NCI-H2227 (cell line): ENCODE measurements around the gene SLC19A1.
"Not testable (repeated sequence)": the region's sequence is repeated elsewhere in the genome, so short reads cannot be mapped to it uniquely, and the experiment has no call there.

Experiments
- DNase-seq: peaks from one replicate; lab custom pipeline; 2025; ENCODE audit not compliant: unreplicated experiment; lab: John Stamatoyannopoulos, UW

SLC19A1 gene

DNA sequence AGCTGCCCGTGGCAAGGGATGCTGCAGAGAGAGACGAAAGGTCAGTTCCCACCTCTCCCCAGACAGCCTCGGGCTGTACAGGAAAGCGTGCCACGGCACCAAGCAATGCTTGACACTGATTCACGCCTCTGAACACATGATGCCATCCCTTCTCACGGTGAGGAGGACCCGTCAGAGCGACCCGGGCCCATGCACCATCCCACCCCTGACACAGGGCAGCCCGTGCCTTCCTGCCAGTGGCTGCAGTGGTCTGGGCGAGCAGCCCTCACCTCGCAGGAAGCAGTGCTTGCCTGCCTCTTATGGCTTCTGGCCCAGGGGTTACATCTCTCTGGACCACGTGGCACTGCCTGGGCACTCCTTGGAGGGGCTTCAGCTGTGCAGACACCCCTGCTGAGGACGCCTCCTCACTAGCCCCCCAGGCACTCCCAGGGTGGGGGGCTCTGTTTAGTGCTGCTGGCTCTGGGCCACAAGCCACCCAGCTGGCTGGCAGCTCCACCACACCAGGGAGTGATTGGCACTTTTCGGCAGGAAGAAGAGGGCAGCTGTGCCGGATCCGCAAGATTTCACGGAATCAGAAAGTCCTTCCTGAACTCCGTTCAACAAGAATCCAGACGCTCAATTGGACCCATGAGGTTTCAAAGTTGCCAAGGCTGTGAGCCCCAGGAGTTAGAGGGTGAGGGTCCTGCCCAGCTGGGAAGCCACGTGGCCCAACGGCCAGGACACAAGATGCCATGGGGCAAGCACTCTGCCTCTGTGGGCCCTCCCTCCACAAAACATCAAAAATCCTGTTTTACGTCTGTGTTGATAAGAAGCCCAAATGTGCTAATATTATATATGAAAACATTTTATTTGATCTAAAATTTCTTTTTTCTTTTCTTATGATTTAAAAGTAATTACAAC is 34.8 kb upstream of the SLC19A1 start:
- DNase-seq, result no peak

GRCh38 chr21:45575993-45576837 is 34.0 kb upstream of the SLC19A1 start:
- DNase-seq, result no peak

GRCh38 chr21:45575304-45575992 is 33.2 kb upstream of the SLC19A1 start:
- DNase-seq, result no peak

GRCh38 chr21:45574691-45575090 is 32.5 kb upstream of the SLC19A1 start:
- DNase-seq, result no peak

- DNase-seq, result no peak
Observed at GRCh38 chr21:45574081-45574501, 31.9 kb upstream of the SLC19A1 start.

GRCh38 chr21:45573452-45574035 is 31.3 kb upstream of the SLC19A1 start:
- no peak for DNase-seq

GRCh38 chr21:45572783-45573451 is 30.7 kb upstream of the SLC19A1 start:
- DNase-seq, result no peak

DNA sequence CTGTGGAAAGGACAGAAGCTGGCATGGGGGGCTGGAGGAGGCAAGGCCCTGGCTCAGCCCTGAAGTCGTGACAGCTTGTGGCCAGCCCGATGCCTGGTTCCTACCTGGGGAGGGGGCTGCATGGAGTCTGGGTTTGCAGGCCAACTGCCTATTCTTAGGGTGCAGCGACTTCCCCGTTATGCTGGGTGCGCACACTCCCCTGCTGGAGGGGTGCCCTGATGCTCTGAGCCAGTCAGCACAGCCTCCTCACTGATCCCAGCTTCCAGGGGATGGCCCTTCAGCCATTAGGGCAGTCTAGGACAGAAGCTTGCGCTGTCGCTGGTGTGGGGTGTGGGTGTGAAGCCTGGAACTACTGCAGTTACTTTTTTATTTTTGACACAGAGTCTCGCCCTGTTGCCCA is 30.0 kb upstream of the SLC19A1 start:
- no peak for DNase-seq

DNA sequence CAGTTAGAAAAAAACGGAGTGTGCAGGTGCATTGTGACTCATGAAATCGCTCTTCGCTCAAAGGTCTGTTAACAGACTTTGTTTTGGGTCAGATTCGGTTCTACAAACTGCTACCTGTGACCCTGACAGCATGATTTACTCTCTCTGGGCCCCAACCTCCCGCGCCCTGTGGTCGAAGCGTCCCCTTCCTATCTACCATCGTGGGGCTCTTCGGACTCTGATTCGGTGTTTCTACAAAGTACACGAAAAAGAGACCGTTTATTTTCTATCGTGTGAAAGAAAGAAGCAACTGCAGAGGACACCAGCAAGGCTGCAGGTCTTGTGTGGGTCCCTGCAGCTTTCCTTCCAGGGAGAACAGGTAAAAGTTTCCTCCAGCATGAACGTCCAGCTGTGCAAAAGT is 29.4 kb upstream of the SLC19A1 start:
- no peak for DNase-seq

GRCh38 chr21:45570826-45571601 is 28.8 kb upstream of the SLC19A1 start:
- no peak for DNase-seq

GRCh38 chr21:45570071-45570470 is 27.8 kb upstream of the SLC19A1 start:
- no peak for DNase-seq

DNA sequence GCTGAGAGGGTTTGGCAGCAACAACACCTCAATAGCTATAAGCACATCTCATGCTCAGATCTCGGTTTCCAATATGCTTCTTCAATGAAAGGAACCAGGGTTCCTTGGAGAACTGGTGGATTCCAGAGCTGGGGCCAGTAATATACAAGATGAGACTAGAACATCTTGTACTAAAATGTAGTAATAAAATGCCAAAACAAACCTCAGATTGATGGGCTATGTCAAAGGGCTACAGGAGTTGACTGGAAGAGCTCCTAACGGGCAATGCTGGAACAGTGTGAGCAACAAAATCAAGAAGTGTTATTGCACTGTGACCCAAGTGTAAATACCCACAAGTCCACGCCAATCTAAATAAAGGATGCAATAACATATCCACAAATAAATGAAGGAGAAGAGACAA is 26.1 kb upstream of the SLC19A1 start:
- no peak for DNase-seq

GRCh38 chr21:45564137-45564536 is 21.9 kb upstream of the SLC19A1 start:
- not testable (repeated sequence) for DNase-seq

- no peak for DNase-seq
Observed at GRCh38 chr21:45562965-45563364, 20.7 kb upstream of the SLC19A1 start.

GRCh38 chr21:45562402-45562801 is 20.2 kb upstream of the SLC19A1 start:
- no peak for DNase-seq

DNA sequence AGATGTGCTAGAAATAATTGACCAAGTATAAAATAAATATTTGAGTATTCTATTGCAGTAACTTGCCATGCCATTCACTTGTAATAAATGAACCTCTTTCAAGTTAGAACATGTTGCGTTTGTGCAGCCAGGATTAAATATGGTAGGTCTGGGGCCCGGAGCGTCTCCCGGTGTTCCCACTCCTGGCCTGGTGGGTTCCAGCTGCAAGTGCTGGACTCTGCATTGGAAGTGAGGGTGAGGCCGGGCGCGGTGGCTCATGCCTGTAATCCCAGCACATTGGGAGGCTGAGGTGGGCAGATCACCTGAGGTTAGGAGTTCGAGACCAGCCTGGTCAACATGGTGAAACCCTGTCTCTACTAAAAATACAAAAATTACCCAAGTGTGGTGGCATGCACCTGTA is 19.0 kb upstream of the SLC19A1 start:
- not testable (repeated sequence) for DNase-seq

GRCh38 chr21:45560106-45561021 is 18.1 kb upstream of the SLC19A1 start:
- no peak for DNase-seq

DNA sequence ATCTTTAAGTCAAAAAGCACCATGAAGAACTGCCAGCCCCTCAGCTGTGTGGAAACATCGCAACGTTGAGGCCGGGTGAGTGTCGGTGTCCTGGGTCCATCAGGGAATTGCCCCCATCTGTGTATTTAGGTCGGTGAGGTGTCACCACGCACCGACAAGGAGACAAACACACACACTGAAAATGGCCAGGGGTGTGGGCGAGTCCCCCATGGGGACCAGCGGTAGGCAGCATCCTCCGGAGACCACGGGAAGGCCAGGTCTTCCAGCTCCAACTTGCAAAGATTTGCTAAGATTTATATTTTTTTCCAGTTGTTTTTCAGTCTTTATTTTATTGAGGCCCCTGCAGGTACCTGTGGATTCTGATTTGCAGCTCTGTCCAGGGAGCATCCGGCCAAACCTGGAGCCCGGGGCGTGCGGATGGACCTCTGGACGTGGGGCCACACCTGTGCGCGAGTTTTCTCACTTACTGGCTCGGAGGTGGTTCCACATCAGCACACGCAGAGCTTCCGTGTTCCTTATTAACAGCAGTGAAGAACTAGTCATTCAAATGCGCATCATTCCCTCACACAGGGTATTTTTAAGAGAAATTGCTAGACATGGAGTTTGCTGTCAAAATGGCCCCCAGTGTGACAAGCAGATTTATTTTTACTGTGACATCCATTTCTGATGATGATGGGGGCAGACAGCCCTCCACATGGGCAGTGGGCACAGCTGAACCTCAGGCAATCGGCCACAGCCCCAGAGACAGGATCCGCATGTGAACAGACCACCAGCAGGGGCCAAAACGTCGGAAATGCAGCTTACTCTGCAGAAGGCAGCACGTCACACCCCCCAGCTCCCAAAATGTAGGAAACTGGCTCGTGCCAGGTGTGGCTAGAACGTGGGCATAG is 17.2 kb upstream of the SLC19A1 start:
- DNase-seq, result no peak
